ENCODE data around the gene COMMD6. TPM values are rescaled to one million over a fixed set of nuclear protein-coding genes. Genes with fewer than 3 reads are reported as not detected.

Gene COMMD6
- total and polyA plus RNA-seq, 2 of the 13 experiments (the other 11 are each of a cell fraction or from before 2014, with no cell fraction given), result 97.0 to 164 TPM

DNA sequence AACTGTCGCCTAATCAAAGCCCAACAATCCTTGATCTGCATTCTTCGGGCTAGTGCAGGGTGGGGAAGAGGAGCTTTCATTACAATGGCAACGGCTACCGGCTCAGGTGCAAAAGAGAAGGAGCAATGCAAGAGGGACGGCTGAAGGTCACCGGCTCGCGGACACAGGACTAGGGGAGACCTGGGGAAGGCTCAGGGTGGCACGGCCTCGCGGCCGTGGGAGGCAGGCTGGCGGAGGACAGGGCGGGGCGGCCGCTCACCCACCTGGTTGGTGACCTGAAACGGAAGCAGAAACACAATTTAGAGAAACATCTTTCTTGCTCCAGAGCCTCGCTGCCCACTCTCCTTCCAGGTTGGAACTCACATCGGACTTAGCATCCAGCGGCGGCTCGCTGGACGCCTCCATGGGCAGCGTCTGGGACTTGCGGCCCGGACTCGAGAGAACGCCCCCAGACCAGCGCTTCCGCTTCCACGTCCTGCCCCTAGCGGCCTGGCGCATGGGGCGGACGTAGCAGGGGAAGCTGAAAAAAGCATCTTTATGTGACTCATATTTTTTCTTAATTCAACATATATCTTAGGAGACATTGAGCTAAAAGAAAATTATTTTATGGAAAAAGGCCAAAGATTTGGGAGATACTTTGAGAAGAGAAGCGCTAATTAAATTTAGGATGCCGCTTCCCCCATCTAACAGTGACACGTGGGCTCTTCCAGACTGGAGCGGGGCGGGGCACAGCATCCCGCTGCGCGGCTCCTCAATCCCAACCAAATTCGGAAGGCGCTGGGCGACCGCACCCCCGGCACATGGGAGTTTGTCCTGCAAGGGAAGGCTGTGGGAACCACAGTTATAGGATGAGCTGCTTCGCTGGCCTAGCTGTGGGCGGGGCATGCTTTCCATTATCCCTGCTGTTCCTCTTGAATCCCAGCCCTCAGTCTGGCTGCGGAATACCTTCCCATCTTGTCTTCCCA lies at the start of gene COMMD6 (continued):
- TF ChIP-seq, protein P1, sequence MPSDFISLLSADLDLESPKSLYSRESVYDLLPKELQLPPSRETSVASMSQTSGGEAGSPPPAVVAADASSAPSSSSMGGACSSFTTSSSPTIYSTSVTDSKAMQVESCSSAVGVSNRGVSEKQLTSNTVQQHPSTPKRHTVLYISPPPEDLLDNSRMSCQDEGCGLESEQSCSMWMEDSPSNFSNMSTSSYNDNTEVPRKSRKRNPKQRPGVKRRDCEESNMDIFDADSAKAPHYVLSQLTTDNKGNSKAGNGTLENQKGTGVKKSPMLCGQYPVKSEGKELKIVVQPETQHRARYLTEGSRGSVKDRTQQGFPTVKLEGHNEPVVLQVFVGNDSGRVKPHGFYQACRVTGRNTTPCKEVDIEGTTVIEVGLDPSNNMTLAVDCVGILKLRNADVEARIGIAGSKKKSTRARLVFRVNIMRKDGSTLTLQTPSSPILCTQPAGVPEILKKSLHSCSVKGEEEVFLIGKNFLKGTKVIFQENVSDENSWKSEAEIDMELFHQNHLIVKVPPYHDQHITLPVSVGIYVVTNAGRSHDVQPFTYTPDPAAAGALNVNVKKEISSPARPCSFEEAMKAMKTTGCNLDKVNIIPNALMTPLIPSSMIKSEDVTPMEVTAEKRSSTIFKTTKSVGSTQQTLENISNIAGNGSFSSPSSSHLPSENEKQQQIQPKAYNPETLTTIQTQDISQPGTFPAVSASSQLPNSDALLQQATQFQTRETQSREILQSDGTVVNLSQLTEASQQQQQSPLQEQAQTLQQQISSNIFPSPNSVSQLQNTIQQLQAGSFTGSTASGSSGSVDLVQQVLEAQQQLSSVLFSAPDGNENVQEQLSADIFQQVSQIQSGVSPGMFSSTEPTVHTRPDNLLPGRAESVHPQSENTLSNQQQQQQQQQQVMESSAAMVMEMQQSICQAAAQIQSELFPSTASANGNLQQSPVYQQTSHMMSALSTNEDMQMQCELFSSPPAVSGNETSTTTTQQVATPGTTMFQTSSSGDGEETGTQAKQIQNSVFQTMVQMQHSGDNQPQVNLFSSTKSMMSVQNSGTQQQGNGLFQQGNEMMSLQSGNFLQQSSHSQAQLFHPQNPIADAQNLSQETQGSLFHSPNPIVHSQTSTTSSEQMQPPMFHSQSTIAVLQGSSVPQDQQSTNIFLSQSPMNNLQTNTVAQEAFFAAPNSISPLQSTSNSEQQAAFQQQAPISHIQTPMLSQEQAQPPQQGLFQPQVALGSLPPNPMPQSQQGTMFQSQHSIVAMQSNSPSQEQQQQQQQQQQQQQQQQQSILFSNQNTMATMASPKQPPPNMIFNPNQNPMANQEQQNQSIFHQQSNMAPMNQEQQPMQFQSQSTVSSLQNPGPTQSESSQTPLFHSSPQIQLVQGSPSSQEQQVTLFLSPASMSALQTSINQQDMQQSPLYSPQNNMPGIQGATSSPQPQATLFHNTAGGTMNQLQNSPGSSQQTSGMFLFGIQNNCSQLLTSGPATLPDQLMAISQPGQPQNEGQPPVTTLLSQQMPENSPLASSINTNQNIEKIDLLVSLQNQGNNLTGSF (CRISPR knock-in tag; IDR thresholded peaks at IDR 0.05), result 0 out of 2 replicates have a peak, but pooled peaks have one; percentile 26
- TF ChIP-seq NONO (IDR thresholded peaks at IDR 0.05) (no peak), NONO (CRISPR knock-in tag; conservative IDR thresholded peaks at IDR 0.05) (peak; percentile 27; the same call in 1 of the 2 replicates), YEATS2 (CRISPR knock-in tag; IDR thresholded peaks at IDR 0.05; ENCODE audit: borderline replicate concordance) (peak; percentile 76; the same call in 1 of the 2 replicates), SCMH1 (CRISPR knock-in tag; IDR thresholded peaks at IDR 0.05; ENCODE audit: borderline replicate concordance) (no peak), KDM3A (CRISPR knock-in tag; IDR thresholded peaks at IDR 0.05; ENCODE audit: low read depth) (0 out of 2 replicates have a peak, but pooled peaks have one; percentile 21), ZNF235 (CRISPR knock-in tag; IDR thresholded peaks at IDR 0.05; ENCODE audit: borderline replicate concordance) (no peak), PITX1 (CRISPR knock-in tag; IDR thresholded peaks at IDR 0.05) (no peak), ZNF230 (CRISPR knock-in tag; IDR thresholded peaks at IDR 0.05) (peak; percentile 74; the same call in 1 of the 2 replicates), HHEX (CRISPR knock-in tag; IDR thresholded peaks at IDR 0.05) (no peak), POLR2G (IDR thresholded peaks at IDR 0.05; ENCODE audit: low read depth, low read length) (peak; percentile 99)
- TF ChIP-seq, protein P2, sequence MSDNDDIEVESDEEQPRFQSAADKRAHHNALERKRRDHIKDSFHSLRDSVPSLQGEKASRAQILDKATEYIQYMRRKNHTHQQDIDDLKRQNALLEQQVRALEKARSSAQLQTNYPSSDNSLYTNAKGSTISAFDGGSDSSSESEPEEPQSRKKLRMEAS (IDR thresholded peaks at IDR 0.05), result peak; percentile 77
- TF ChIP-seq, protein P3, sequence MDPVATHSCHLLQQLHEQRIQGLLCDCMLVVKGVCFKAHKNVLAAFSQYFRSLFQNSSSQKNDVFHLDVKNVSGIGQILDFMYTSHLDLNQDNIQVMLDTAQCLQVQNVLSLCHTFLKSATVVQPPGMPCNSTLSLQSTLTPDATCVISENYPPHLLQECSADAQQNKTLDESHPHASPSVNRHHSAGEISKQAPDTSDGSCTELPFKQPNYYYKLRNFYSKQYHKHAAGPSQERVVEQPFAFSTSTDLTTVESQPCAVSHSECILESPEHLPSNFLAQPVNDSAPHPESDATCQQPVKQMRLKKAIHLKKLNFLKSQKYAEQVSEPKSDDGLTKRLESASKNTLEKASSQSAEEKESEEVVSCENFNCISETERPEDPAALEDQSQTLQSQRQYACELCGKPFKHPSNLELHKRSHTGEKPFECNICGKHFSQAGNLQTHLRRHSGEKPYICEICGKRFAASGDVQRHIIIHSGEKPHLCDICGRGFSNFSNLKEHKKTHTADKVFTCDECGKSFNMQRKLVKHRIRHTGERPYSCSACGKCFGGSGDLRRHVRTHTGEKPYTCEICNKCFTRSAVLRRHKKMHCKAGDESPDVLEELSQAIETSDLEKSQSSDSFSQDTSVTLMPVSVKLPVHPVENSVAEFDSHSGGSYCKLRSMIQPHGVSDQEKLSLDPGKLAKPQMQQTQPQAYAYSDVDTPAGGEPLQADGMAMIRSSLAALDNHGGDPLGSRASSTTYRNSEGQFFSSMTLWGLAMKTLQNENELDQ (CRISPR knock-in tag; IDR thresholded peaks at IDR 0.05; ENCODE audit: borderline replicate concordance), result no peak
- TF ChIP-seq, protein P4, sequence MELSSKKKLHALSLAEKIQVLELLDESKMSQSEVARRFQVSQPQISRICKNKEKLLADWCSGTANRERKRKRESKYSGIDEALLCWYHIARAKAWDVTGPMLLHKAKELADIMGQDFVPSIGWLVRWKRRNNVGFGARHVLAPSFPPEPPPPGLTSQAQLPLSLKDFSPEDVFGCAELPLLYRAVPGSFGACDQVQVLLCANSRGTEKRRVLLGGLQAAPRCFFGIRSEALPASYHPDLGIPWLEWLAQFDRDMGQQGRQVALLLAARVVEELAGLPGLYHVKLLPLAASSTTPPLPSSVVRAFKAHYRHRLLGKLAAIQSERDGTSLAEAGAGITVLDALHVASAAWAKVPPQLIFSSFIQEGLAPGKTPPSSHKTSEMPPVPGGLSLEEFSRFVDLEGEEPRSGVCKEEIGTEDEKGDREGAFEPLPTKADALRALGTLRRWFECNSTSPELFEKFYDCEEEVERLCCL (CRISPR knock-in tag; IDR thresholded peaks at IDR 0.05; ENCODE audit: borderline replicate concordance), result no peak
- TF ChIP-seq, protein P5, sequence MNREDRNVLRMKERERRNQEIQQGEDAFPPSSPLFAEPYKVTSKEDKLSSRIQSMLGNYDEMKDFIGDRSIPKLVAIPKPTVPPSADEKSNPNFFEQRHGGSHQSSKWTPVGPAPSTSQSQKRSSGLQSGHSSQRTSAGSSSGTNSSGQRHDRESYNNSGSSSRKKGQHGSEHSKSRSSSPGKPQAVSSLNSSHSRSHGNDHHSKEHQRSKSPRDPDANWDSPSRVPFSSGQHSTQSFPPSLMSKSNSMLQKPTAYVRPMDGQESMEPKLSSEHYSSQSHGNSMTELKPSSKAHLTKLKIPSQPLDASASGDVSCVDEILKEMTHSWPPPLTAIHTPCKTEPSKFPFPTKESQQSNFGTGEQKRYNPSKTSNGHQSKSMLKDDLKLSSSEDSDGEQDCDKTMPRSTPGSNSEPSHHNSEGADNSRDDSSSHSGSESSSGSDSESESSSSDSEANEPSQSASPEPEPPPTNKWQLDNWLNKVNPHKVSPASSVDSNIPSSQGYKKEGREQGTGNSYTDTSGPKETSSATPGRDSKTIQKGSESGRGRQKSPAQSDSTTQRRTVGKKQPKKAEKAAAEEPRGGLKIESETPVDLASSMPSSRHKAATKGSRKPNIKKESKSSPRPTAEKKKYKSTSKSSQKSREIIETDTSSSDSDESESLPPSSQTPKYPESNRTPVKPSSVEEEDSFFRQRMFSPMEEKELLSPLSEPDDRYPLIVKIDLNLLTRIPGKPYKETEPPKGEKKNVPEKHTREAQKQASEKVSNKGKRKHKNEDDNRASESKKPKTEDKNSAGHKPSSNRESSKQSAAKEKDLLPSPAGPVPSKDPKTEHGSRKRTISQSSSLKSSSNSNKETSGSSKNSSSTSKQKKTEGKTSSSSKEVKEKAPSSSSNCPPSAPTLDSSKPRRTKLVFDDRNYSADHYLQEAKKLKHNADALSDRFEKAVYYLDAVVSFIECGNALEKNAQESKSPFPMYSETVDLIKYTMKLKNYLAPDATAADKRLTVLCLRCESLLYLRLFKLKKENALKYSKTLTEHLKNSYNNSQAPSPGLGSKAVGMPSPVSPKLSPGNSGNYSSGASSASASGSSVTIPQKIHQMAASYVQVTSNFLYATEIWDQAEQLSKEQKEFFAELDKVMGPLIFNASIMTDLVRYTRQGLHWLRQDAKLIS (CRISPR knock-in tag; IDR thresholded peaks at IDR 0.05), result no peak

Measured in HepG2 (cell line).